IMR-90 (cell line): ENCODE measurements around the gene EPHB6. TPM values are rescaled to one million over a fixed set of nuclear protein-coding genes. Genes with fewer than 3 reads are reported as not detected.

ENCODE experiments used
- ATAC-seq: fragments of 200-7000 bp; cut with Tn5 transposase; 2 replicates; pipeline ENCODE4 v1.9.1; 2020; ENCODE audit warnings: low read depth, mild to moderate bottlenecking, moderate library complexity
- BruUV-seq: library from RNA; stranded (reverse); fragments of 400-500 nt; replicated peaks from 2 replicates; lab custom pipeline; 2021; lab: Mats Ljungman, UMichigan
- CTCF ChIA-PET: fragments of 300-600 bp; formaldehyde crosslinking; extraction: SDS; loops from one replicate; lab custom pipeline; 2021; ENCODE audit warnings: antibody characterized with exemption; lab: Yijun Ruan, JAX
- POLR2A ChIA-PET: fragments of 300-600 bp; sonication (Branson Sonifier 250); formaldehyde crosslinking; loops from one replicate; lab custom pipeline; 2022; ENCODE audit warnings: antibody characterized with exemption; ENCODE audit not compliant: unreplicated experiment; lab: Charles Lee
- DNase-seq: peaks from one replicate; pipeline ENCODE4 v3.0.0; 2013
- H2AFZ ChIP-seq: replicated peaks from 2 replicates; pipeline ENCODE3; 2013; ENCODE audit warnings: low read length, mild to moderate bottlenecking; ENCODE audit not compliant: poor library complexity
- H2AK5ac ChIP-seq: 2 replicates; pipeline ENCODE4 v1.6.1; 2013; ENCODE audit warnings: low read depth, low read length, inconsistent platforms
- H2AK9ac ChIP-seq: replicated peaks from 2 replicates; pipeline ENCODE3; 2013; ENCODE audit warnings: mild to moderate bottlenecking, low read depth, low read length, moderate library complexity; ENCODE audit not compliant: poor library complexity
- H2BK120ac ChIP-seq: 2 replicates; pipeline ENCODE4 v1.6.1; 2013; ENCODE audit warnings: low read depth, low read length, inconsistent platforms
- H2BK15ac ChIP-seq: 3 replicates; pipeline ENCODE4 v1.6.1; 2013; ENCODE audit warnings: low read depth, low read length, inconsistent platforms
- H2BK20ac ChIP-seq: 2 replicates; pipeline ENCODE4 v1.6.1; 2013; ENCODE audit warnings: low read depth, mild to moderate bottlenecking, inconsistent platforms, low read length, moderate library complexity
- H2BK5ac ChIP-seq: 2 replicates; pipeline ENCODE4 v1.6.1; 2013; ENCODE audit warnings: mild to moderate bottlenecking, low read depth, low read length, inconsistent platforms; ENCODE audit not compliant: poor library complexity, severe bottlenecking
- H3K14ac ChIP-seq: replicated peaks from 2 replicates; pipeline ENCODE4 v1.6.1; 2013; ENCODE audit warnings: low read depth, low read length, inconsistent platforms
- H3K18ac ChIP-seq: 2 replicates; pipeline ENCODE4 v1.6.1; 2013; ENCODE audit warnings: low read depth, low read length, control low read depth
- H3K23ac ChIP-seq: 2 replicates; pipeline ENCODE4 v1.6.1; 2013; ENCODE audit warnings: low read depth, low read length, inconsistent platforms
- H3K27ac ChIP-seq: 2 replicates; pipeline ENCODE4 v1.5.1; 2013; ENCODE audit warnings: mild to moderate bottlenecking, control low read depth, low read length; ENCODE audit not compliant: insufficient read depth
- H3K27me3 ChIP-seq: 2 replicates; pipeline ENCODE4 v1.6.1; 2013; ENCODE audit warnings: low read length; ENCODE audit not compliant: control insufficient read depth, insufficient read depth
- H3K36me3 ChIP-seq: 2 replicates; pipeline ENCODE4 v1.6.1; 2013; ENCODE audit warnings: low read length, mixed read lengths; ENCODE audit not compliant: control insufficient read depth, insufficient read depth
- H3K4ac ChIP-seq: 2 replicates; pipeline ENCODE4 v1.6.1; 2013; ENCODE audit warnings: low read depth, low read length, inconsistent platforms
- H3K4me1 ChIP-seq: 2 replicates; pipeline ENCODE4 v1.6.1; 2013; ENCODE audit warnings: low read length, mixed read lengths; ENCODE audit not compliant: control insufficient read depth, insufficient read depth
- H3K4me2 ChIP-seq: 2 replicates; pipeline ENCODE4 v1.6.1; 2013; ENCODE audit warnings: low read depth, mild to moderate bottlenecking, control low read depth, low read length, moderate library complexity
- H3K4me3 ChIP-seq: 2 replicates; pipeline ENCODE4 v1.5.1; 2013; ENCODE audit warnings: low read depth, mild to moderate bottlenecking, control low read depth, low read length, moderate library complexity; ENCODE audit not compliant: insufficient read depth
- H3K56ac ChIP-seq: 2 replicates; pipeline ENCODE4 v1.6.1; 2013; ENCODE audit warnings: low read length, inconsistent platforms; ENCODE audit not compliant: insufficient read depth; ENCODE audit errors: extremely low read depth
- H3K79me1 ChIP-seq, 2 experiments: 2 replicates each; pipeline ENCODE4 v1.6.1; 2013; ENCODE audit warnings: low read length in 2 of 2, inconsistent platforms in 1 of 2, low read depth in 1 of 2
- H3K9ac ChIP-seq: 2 replicates; pipeline ENCODE4 v1.6.1; 2013; ENCODE audit warnings: low read depth, low read length, control low read depth
- H3K9me1 ChIP-seq: 2 replicates; pipeline ENCODE4 v1.6.1; 2013; ENCODE audit warnings: low read length, inconsistent platforms; ENCODE audit not compliant: insufficient read depth
- H3K9me3 ChIP-seq: 2 replicates; pipeline ENCODE4 v1.6.1; 2013; ENCODE audit warnings: low read length; ENCODE audit not compliant: control insufficient read depth, insufficient read depth
- H4K20me1 ChIP-seq: 2 replicates; pipeline ENCODE4 v1.6.1; 2013; ENCODE audit warnings: low read length, inconsistent platforms; ENCODE audit not compliant: insufficient read depth
- H4K5ac ChIP-seq: 2 replicates; pipeline ENCODE4 v1.6.1; 2013; ENCODE audit warnings: mild to moderate bottlenecking, low read depth, low read length, control low read depth
- H4K8ac ChIP-seq, 2 experiments: 2 replicates each; pipeline ENCODE4 v1.6.1; 2013; ENCODE audit warnings: low read depth in 2 of 2, low read length in 2 of 2, control low read depth in 1 of 2, inconsistent platforms in 1 of 2
- H4K91ac ChIP-seq: 2 replicates; pipeline ENCODE4 v1.6.1; 2013; ENCODE audit warnings: low read depth, low read length, inconsistent platforms; ENCODE audit not compliant: insufficient read depth
- BHLHE40 ChIP-seq: fragments of 150-350 bp; IDR thresholded peaks from 2 replicates; pipeline ENCODE4 v1.6.1; 2016; ENCODE audit warnings: mild to moderate bottlenecking, low read depth, low read length
- CEBPB ChIP-seq: IDR thresholded peaks from 2 replicates; pipeline ENCODE4 v1.6.1; 2012; ENCODE audit warnings: low read depth, low read length, improper control_type of control experiment
- CTCF ChIP-seq: conservative IDR thresholded peaks from 2 replicates; pipeline ENCODE4 v1.5.1; 2012; ENCODE audit warnings: mild to moderate bottlenecking, low read depth, low read length, improper control_type of control experiment
- ELK1 ChIP-seq: fragments of 150-350 bp; IDR thresholded peaks from 2 replicates; pipeline ENCODE4 v1.6.1; 2016; ENCODE audit warnings: low read depth, mild to moderate bottlenecking, low read length, moderate library complexity, borderline replicate concordance
- FOS ChIP-seq: fragments of 150-350 bp; IDR thresholded peaks from 2 replicates; pipeline ENCODE4 v1.6.1; 2016; ENCODE audit warnings: low read depth, low read length
- MXI1 ChIP-seq: IDR thresholded peaks from 2 replicates; pipeline ENCODE4 v1.6.1; 2012; ENCODE audit warnings: low read depth, mild to moderate bottlenecking, low read length, moderate library complexity, borderline replicate concordance
- NFE2L2 ChIP-seq: fragments of 150-350 bp; IDR thresholded peaks from 2 replicates; pipeline ENCODE4 v1.6.1; 2016; ENCODE audit warnings: low read depth, mild to moderate bottlenecking, low read length
- POLR2A ChIP-seq: IDR thresholded peaks from 2 replicates; pipeline ENCODE4 v1.6.1; 2012; ENCODE audit warnings: mild to moderate bottlenecking, low read depth, low read length
- RAD21 ChIP-seq: IDR thresholded peaks from 2 replicates; pipeline ENCODE4 v1.6.1; 2012; ENCODE audit warnings: low read length, improper control_type of control experiment
- RCOR1 ChIP-seq: IDR thresholded peaks from 2 replicates; pipeline ENCODE4 v1.6.1; 2012; ENCODE audit warnings: mild to moderate bottlenecking, low read length, improper control_type of control experiment; ENCODE audit not compliant: insufficient replicate concordance
- RFX5 ChIP-seq: IDR thresholded peaks from 2 replicates; pipeline ENCODE4 v1.8.0; 2012; ENCODE audit warnings: low read depth, mild to moderate bottlenecking, low read length, moderate library complexity
- SMC3 ChIP-seq: fragments of 150-350 bp; IDR thresholded peaks from 2 replicates; pipeline ENCODE4 v1.6.1; 2016; ENCODE audit warnings: low read depth, mild to moderate bottlenecking, antibody characterized with exemption, low read length, moderate library complexity
- USF2 ChIP-seq: fragments of 150-350 bp; IDR thresholded peaks from 2 replicates; pipeline ENCODE4 v1.6.1; 2017; ENCODE audit warnings: mild to moderate bottlenecking, antibody characterized with exemption, low read length, low read depth
- WGBS, 2 experiments: methylation state at CpG; one replicate each; pipeline versions ENCODE4 v1.1.5 to v1.1.7; 2013; ENCODE audit warnings: missing lambda C conversion rate in 2 of 2; ENCODE audit not compliant: insufficient read length in 1 of 2; ENCODE audit errors: extremely low coverage in 2 of 2; 5-methylcytosine and 5-hydroxymethylcytosine counted together
- dilution Hi-C: fragments of 300-500 bp; cut with HindIII; formaldehyde crosslinking; loops from one replicate; pipeline ENCODE4 v1.14.3; 2018; ENCODE audit warnings: low sequenced_read_pairs; ENCODE audit not compliant: unreplicated experiment
- in situ Hi-C: fragments of 300-500 bp; cut with MboI; formaldehyde crosslinking; loops from 3 replicates; pipeline ENCODE4 v1.14.3; 2019; ENCODE audit warnings: low sequenced_read_pairs, inconsistent platforms, mixed read lengths
- intact Hi-C: fragments of 100-400 bp; cut with micrococcal nuclease; formaldehyde crosslinking; loops from 2 replicates; pipeline ENCODE4 v1.10.0; 2022
- polyA plus RNA-seq, 3 experiments: library from polyadenylated mRNA; depleted of rRNA; stranded (reverse); fragments of >200 nt; gene quantifications; 2 replicates each; pipeline ENCODE4 v1.2.3, GENCODE V29; 2012; ENCODE audit warnings: low replicate concordance in 1 of 3
- total RNA-seq: library from RNA; depleted of rRNA; stranded (reverse); fragments of >200 nt; gene quantifications from 2 replicates; pipeline ENCODE4 v1.2.3, GENCODE V29; 2012

Gene EPHB6
- total and polyA plus RNA-seq, 2 of the 4 experiments (the other 2 are of a cell fraction) = under 0.01 to 0.60 TPM

- no peak for TF ChIP-seq SMC3
These were observed 45.9 kb upstream of the EPHB6 start (continued) for GRCh38 chr7:142808802-142809583.

- dilution Hi-C loops = no loop called here
- BruUV-seq = no TSS peak
- CTCF ChIA-PET = interaction anchor here (1.5 to 1.7 kb wide), 2 partner anchors 26 to 177 kb away, joined by 4 to 5 read pairs; no protein-coding TSS in a partner anchor
- TF ChIP-seq BHLHE40 (no peak), RCOR1 (no peak), RFX5 (no peak), POLR2A (no peak), USF2 (no peak), RAD21 (no peak), CTCF (no peak), NFE2L2 (no peak), MXI1 (no peak), SMC3 (no peak), ELK1 (no peak), FOS (no peak), CEBPB (no peak)
These were observed 45.2 kb upstream of the EPHB6 start for GRCh38 chr7:142809671-142810070.

More at GRCh38 chr7:142809671-142810070, 45.2 kb upstream of the EPHB6 start:
- Histone ChIP-seq H2BK20ac (no peak overlapping the region), H3K36me3 (no peaks in the 10 kb centered on the region), H4K91ac (no peak overlapping the region), H2AK5ac (no peak overlapping the region), H3K4me1 (no peaks in the 10 kb centered on the region), H3K4ac (no peak overlapping the region), H2BK120ac (no peak overlapping the region), H2BK15ac (no peak overlapping the region), H4K8ac (no peak overlapping the region), H3K4me2 (no peak overlapping the region), H3K4me3 (no peak overlapping the region), H4K5ac (no peak overlapping the region), H4K20me1 (no peaks in the 10 kb centered on the region), H2AK9ac (no peak overlapping the region), H2BK5ac (no peak overlapping the region), H3K27ac (no peak overlapping the region), H3K9me3 (no peaks in the 10 kb centered on the region), H2AFZ (no peak overlapping the region), H3K14ac (no peak overlapping the region), H3K27me3 (peaks cover under 1% of the 10 kb centered on the region; the same call in 1 of the 2 replicates), H3K23ac (no peak overlapping the region), H3K9ac (no peak overlapping the region), H3K56ac (no peak overlapping the region), H3K9me1 (no peaks in the 10 kb centered on the region), H3K79me1 (no peaks in the 10 kb centered on the region), H3K18ac (no peak overlapping the region)
- in situ Hi-C loops = no loop called here
- intact Hi-C loops = no loop called here
- ATAC-seq = no peak
- POLR2A ChIA-PET = no interaction called here
- no CpG with 5 or more reads among the region's 2 CpGs for WGBS, 2 experiments
- no peak for DNase-seq
